Neural progenitor cell (in vitro differentiated cells): ENCODE results near the gene PRH1.

Experiments used
- EZH2 ChIP-seq: fragments of 200-600 bp; sonication (generic); IDR thresholded peaks from 2 replicates; pipeline ENCODE4 v1.6.1; 2017; ENCODE audit warnings: antibody characterized with exemption, mild to moderate bottlenecking, moderate library complexity
- TF ChIP-seq, protein P1 (sequence below): fragments of 200-600 bp; sonication (generic); IDR thresholded peaks from 2 replicates; pipeline ENCODE4 v1.5.1; 2017; ENCODE audit warnings: antibody characterized with exemption, mild to moderate bottlenecking

DNA sequence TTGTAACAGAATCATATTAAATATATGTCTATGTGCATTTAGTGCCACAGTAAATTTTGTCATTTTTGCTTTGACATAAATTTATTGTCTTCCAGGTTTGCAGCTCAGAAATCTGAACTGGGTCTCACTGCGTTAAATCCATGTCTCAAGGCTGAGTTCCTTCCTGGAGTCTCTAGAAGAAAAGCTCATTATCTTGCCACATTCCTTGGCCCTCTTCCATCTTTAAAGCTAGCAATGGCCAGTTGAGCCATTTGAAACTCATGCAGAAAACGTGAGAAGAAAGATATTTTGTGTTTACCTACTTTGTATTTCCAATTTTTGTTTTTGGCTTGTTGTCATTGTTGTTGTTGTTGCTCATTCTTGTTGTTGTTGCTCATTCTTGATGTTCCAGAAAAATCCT, 10.7 kb downstream of the PRH1 start:
- TF ChIP-seq EZH2 = no peak
- TF ChIP-seq, protein P1, sequence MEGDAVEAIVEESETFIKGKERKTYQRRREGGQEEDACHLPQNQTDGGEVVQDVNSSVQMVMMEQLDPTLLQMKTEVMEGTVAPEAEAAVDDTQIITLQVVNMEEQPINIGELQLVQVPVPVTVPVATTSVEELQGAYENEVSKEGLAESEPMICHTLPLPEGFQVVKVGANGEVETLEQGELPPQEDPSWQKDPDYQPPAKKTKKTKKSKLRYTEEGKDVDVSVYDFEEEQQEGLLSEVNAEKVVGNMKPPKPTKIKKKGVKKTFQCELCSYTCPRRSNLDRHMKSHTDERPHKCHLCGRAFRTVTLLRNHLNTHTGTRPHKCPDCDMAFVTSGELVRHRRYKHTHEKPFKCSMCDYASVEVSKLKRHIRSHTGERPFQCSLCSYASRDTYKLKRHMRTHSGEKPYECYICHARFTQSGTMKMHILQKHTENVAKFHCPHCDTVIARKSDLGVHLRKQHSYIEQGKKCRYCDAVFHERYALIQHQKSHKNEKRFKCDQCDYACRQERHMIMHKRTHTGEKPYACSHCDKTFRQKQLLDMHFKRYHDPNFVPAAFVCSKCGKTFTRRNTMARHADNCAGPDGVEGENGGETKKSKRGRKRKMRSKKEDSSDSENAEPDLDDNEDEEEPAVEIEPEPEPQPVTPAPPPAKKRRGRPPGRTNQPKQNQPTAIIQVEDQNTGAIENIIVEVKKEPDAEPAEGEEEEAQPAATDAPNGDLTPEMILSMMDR = no peak
